Transverse colon (tissue), 4 donors: ENCODE data around the gene SLC1A7. TPM values are rescaled to one million over a fixed set of nuclear protein-coding genes. Genes with fewer than 3 reads are reported as not detected.

ENCODE experiments used
- DNase-seq: peaks from one replicate; pipeline ENCODE4 v3.0.0-alpha.2; 2019
- H3K27ac ChIP-seq, 4 donors: fragments of 200-600 bp; sonication (generic); 2 replicates each; pipeline ENCODE4 v1.5.1; 2016 to 2018; ENCODE audit warnings: inconsistent platforms in 4 of 4
- H3K27me3 ChIP-seq: fragments of 200-600 bp; sonication (generic); 2 replicates; pipeline ENCODE4 v1.5.1; 2017; ENCODE audit warnings: inconsistent platforms
- H3K36me3 ChIP-seq, 4 donors: fragments of 200-600 bp; sonication (generic); 2 replicates each; pipeline ENCODE4 v1.5.1; 2017 to 2019; ENCODE audit warnings: inconsistent platforms in 4 of 4
- H3K4me1 ChIP-seq, 4 donors: fragments of 200-600 bp; sonication (generic); 2 replicates each; pipeline ENCODE4 v1.5.1; 2017 to 2020; ENCODE audit warnings: inconsistent platforms in 4 of 4
- H3K4me3 ChIP-seq, 4 donors: fragments of 200-600 bp; sonication (generic); 1 replicate in 1 of 4; 2 replicates in 3 of 4; pipeline versions ENCODE4 v1.5.1 to v1.6.1; 2017 to 2019; ENCODE audit warnings: inconsistent platforms in 4 of 4
- H3K9me3 ChIP-seq, 2 donors: fragments of 200-600 bp; sonication (generic); 2 replicates each; pipeline ENCODE4 v1.5.1; 2017 to 2019; ENCODE audit warnings: inconsistent platforms in 2 of 2
- EP300 ChIP-seq: sonication (generic); formaldehyde crosslinking; IDR thresholded peaks from one replicate; pipeline ENCODE4 v1.6.1; 2017; ENCODE audit warnings: antibody characterized with exemption, low read depth
- POLR2A ChIP-seq: fragments of 450-650 bp; IDR thresholded peaks from one replicate; pipeline ENCODE4 v1.6.1; 2016; ENCODE audit warnings: antibody characterized with exemption, mild to moderate bottlenecking, moderate library complexity
- POLR2AphosphoS5 ChIP-seq, 3 donors: sonication (generic); formaldehyde crosslinking; IDR thresholded peaks; one replicate each; pipeline ENCODE4 v1.6.1; 2016; ENCODE audit warnings: antibody characterized with exemption in 3 of 3
- WGBS, 2 donors: methylation state at CpG; one replicate each; pipeline ENCODE4 v1.1.5; 2018; ENCODE audit warnings: low coverage in 1 of 2; 5-methylcytosine and 5-hydroxymethylcytosine counted together
- in situ Hi-C, 4 donors: fragments of 200-750 bp; cut with MboI; loops; one replicate each; pipeline versions ENCODE4 v1.15.0 to v1.15.1; 2017; ENCODE audit warnings: low sequenced_read_pairs in 3 of 4, low pct_ligation_motif_present in 1 of 4, low pct_unique_long_range_greater_than_20kb in 1 of 4
- intact Hi-C: fragments of 100-400 bp; cut with DNase I; formaldehyde crosslinking; loops from one replicate; pipeline ENCODE4 v1.15.1; 2023; ENCODE audit warnings: low total_unique reads
- total RNA-seq, 4 donors: library from RNA; depleted of rRNA; stranded (reverse); fragments of >200 nt; gene quantifications; one replicate each; pipeline ENCODE4 v1.1.0, GENCODE V29; 2016
- TF ChIP-seq, protein P1 (sequence below), 5 experiments: fragments of 200-600 bp in 3 of 5; fragments of 450-650 bp in 2 of 5; sonication (generic) in 3 of 5; IDR thresholded peaks; 1 replicate in 2 of 5; 2 replicates in 3 of 5; pipeline ENCODE4 v1.5.1; 2016 to 2017; ENCODE audit warnings: antibody characterized with exemption in 5 of 5, inconsistent platforms in 3 of 5, mild to moderate bottlenecking in 2 of 5, moderate library complexity in 1 of 5

SLC1A7 gene
- total RNA-seq, 4 donors from 2014 or later, result 1.1 to 1.6 (median 1.6) TPM; not detected in 1

DNA sequence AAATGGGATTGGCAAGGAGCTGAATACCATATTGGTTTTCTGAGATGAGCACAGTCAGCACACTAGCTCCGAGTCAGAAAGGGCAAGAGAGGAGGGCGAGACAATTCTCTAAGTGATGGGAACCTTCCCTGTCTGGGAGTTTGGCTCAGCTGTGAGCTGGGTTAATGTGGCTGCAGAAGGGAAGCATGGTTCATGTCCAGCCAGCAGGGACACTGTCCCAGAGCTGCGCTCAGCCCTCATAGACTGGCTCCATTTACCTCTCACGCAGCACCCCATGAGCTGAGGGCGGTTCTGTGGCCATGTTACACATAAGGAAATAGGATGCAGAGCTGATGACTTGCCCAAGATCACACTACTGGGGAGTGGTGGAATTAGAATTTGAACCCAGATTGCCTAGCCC, 38.5 kb upstream of the SLC1A7 start:
- in situ Hi-C loops (loop anchor here in 3 of 4 donors (10.0 to 25.0 kb wide), 4 partner anchors 244 to 476 kb away; partner anchors contain the start of genes ECHDC2 (in 1 of the 3) and SCP2 (in 1 of the 3)), intact Hi-C loops (loop anchor here (10.0 kb wide), 2 partner anchors 166 to 266 kb away; no protein-coding TSS in a partner anchor)

DNA sequence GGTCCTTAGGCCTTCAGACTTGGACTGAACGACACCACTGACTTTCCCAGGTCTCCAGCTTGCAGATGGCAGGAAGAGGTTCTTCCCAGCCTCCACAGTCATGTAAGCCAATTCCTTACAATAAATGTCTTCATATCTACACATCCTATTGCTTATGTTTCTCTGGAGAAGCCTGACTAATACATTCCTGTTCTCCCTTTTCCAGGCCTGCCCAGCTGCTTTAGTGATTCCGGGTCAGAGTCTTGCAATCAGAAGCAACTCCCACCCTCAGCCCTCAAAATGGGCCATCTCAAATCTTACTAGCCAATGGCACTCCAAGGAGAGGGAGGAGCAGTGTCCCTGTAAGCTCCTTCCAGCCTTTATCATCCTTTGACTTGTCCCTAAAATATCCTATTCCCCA, 37.8 kb upstream of the SLC1A7 start:
- H3K27me3 ChIP-seq, result no peaks in the 10 kb centered on the region
- in situ Hi-C loops (loop anchor here in 3 of 4 donors (10.0 to 25.0 kb wide), 4 partner anchors 243 to 475 kb away; partner anchors contain the start of genes ECHDC2 (in 1 of the 3) and SCP2 (in 1 of the 3)), intact Hi-C loops (loop anchor here (10.0 kb wide), 2 partner anchors 165 to 265 kb away; no protein-coding TSS in a partner anchor)
- 33 to 98% methylated on average over 1 to 2 of the region's 2 CpGs for WGBS, 2 donors
- TF ChIP-seq, protein P1, sequence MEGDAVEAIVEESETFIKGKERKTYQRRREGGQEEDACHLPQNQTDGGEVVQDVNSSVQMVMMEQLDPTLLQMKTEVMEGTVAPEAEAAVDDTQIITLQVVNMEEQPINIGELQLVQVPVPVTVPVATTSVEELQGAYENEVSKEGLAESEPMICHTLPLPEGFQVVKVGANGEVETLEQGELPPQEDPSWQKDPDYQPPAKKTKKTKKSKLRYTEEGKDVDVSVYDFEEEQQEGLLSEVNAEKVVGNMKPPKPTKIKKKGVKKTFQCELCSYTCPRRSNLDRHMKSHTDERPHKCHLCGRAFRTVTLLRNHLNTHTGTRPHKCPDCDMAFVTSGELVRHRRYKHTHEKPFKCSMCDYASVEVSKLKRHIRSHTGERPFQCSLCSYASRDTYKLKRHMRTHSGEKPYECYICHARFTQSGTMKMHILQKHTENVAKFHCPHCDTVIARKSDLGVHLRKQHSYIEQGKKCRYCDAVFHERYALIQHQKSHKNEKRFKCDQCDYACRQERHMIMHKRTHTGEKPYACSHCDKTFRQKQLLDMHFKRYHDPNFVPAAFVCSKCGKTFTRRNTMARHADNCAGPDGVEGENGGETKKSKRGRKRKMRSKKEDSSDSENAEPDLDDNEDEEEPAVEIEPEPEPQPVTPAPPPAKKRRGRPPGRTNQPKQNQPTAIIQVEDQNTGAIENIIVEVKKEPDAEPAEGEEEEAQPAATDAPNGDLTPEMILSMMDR (IDR thresholded peaks at IDR 0.05), result no peak
- TF ChIP-seq POLR2AphosphoS5 (IDR thresholded peaks at IDR 0.05), result no peak
- no peak for TF ChIP-seq POLR2A
- no peak for TF ChIP-seq EP300
- H3K9me3 ChIP-seq, result no peaks in the 10 kb centered on the region
- H3K36me3 ChIP-seq, result no peaks in the 10 kb centered on the region
- DNase-seq, result no peak
- H3K27ac ChIP-seq, result no peak overlapping the region
- peaks cover 22 to 44% (median 27%) of the 10 kb centered on the region in 4 donors for H3K4me1 ChIP-seq
- H3K4me3 ChIP-seq, result no peak overlapping the region

More for the DNA sequence above, 38.5 kb upstream of the SLC1A7 start:
- DNase-seq, result no peak
- H3K27ac ChIP-seq, result no peak overlapping the region
- H3K4me3 ChIP-seq, result no peak overlapping the region
- 97% methylated on average over 5 of the region's 5 CpGs; no CpG with 5 or more reads in 1 of the 2 donors for WGBS, 2 donors
- TF ChIP-seq, protein P1 (IDR thresholded peaks at IDR 0.05), result no peak
- no peak for TF ChIP-seq EP300
- no peak for TF ChIP-seq POLR2AphosphoS5 (IDR thresholded peaks at IDR 0.05)
- no peak for TF ChIP-seq POLR2A
- no peaks in the 10 kb centered on the region for H3K36me3 ChIP-seq
- H3K4me1 ChIP-seq, result peaks cover 22 to 39% (median 25%) of the 10 kb centered on the region in 4 donors
- no peaks in the 10 kb centered on the region for H3K27me3 ChIP-seq
- H3K9me3 ChIP-seq, result no peaks in the 10 kb centered on the region

DNA sequence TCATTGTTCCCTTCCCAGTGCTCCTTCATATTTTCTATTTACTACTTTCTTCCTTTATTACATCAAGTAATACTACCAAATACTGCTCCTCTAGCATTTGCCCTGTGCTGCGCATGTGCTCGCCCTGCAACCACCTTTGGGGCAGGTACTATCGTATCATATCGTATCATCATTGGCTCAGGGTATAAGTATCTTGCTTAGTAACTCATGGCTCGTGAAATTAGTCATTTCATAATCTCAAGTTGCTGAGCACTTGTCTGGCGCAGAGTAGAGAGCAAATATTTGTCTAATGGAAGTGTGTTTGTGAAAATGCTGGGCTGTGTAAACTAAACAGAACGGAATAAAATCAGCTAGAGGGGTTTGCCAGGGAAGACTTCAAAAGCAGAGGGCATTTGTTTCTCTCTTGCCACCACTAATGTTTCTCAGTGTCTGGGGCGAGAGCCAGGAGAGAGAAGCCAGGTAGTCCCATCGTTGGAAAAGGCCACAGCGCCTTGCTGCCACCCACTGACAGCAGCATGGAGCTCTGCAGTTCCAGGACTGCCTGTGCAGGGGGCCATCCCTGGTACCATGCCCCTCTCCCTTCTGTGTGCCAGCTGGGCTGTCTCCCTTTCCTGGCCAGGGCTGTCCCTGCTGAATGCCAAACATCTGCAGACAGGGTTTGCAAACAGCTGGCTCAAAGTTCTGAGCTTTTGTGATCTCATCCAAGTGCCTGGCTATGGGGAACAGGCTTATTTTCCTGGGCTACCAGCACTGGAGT, 34.2 kb upstream of the SLC1A7 start:
- in situ Hi-C loops (loop anchor here in 2 of 4 donors (25.0 kb wide), 3 partner anchors 239 to 464 kb away; partner anchors contain the start of genes ECHDC2 (in 1 of the 2) and SCP2 (in 1 of the 2)), intact Hi-C loops (no loop called here)
- no peaks in the 10 kb centered on the region for H3K36me3 ChIP-seq
- no peaks in the 10 kb centered on the region for H3K9me3 ChIP-seq
- peaks cover 10 to 35% (median 24%) of the 10 kb centered on the region in 4 donors for H3K4me1 ChIP-seq
- TF ChIP-seq EP300, result no peak
- TF ChIP-seq POLR2A, result no peak
- TF ChIP-seq, protein P1 (IDR thresholded peaks at IDR 0.05), result peak in 1 of 5 experiments; percentile 24
- TF ChIP-seq POLR2AphosphoS5 (IDR thresholded peaks at IDR 0.05), result no peak
- H3K4me3 ChIP-seq, result no peak overlapping the region
- H3K27ac ChIP-seq, result peak overlapping the region; percentile 15 to 66 (median 62)
- 50 to 53% methylated on average over 7 to 10 of the region's 10 CpGs for WGBS, 2 donors
- no peaks in the 10 kb centered on the region for H3K27me3 ChIP-seq
- peak; percentile 33 for DNase-seq
